ENCODE data around the gene PRR20G.

The PRR20G gene

DNA sequence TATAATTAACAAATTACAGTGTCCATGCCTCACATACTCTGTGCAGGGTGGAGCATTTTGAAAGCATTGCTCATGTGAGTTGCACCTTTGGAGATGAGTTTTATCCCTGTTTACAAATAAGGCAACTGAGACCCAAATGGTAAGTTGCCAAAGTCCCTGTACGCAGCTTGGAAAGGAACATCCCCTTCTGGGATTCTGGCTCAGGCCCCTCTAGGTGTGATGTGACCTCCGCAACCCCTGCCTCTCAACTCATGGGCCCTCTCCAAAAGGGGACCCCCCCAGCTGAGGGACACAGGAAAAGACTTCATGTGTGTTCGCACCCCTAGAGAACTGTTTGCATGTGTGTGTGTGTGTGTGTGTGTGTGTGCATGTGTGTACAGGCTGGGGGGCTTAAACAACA, 25.3 kb downstream of the PRR20G start:
- no peak for DNase-seq

DNA sequence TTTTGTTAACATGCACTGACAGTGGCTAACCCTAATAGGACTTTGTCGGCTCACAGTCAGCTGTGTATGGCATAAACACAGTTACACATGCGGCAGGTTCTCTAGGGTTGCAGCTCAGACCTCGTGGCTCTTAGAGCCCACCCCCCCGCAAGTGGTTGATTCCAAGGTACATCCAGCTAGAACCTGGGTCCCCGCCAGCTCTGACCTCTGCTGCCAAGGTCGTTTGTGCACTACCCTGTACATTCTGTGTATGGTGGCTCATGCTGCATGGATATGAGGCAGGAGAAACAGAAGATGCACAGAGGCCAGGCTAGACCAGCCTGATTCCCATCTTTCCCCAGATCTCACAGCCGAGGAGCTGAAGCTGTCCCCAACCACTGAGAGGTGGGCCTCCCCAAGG, 25.9 kb downstream of the PRR20G start:
- no peak for DNase-seq

DNA sequence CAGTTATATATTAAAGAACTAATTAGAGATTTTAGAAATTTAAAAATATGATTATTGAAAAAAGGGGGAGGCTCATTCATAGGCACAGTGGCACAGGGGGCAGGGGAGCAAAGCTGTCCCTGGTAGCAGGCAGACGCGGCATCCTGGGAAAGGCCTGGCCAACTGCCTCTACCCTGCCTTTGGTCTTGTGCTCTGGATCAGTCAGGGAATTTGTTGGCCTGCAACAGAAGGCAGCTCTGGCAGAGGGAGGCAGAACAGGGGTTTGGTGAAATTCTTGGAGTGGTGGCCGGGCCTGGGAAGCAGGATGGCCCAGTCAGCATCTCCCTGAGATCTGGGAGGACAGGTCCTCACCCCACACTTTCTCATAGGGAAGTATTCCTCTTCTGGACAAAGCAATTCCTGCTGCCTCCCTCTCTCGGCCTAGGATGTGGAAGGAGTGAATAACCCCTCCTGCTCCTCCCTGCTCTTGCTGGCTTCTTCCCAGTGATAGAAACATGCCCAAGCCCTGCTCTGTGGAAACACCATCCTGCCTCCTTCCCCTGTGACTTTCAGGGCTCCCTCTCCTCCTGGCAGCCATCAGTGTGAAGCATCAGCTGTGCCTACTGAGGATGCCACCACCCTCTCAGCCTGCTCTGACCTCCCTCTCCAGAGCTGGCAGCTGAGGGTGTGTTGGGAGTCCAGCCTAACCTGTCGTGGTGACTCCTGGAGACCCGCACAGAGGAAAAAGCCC, 26.9 kb downstream of the PRR20G start:
- DNase-seq = no peak

DNA sequence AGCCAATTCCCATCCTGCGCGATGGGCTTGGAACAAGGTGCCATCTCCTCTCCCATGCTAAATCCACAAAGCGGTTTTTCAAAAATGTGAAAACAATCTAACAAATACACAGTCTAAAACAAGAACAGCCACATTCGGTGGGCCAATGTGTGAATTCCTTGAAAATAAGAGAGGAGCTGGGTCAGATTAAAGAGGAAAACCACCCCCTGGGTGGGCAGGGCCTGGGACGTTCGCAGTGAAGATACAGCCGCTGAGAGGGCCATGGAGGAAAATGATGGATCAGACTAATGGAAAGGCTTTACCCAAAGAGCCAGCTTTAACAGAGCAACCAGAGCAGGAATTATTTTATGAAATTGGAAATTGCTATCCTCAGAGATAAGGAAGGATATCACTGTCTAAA, 27.4 kb downstream of the PRR20G start:
- no peak for DNase-seq

DNA sequence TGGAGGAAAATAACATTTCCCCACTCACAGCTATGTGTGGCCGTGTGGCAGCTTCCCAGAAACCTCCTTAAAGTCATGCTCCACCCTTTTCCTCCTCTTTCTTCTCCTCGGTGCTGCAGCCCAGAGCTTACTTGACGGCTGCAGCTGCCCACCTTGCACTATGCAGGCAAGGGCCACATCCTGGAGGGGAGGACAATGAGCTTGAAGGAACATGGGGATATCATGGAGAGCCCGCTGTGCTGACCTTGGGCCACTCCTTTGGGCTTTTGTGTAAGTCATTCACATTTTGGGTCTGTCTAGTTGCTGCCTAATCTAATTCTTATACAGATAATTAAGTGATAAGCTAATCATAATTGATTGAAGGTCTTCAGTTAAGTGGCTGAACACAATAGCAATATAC, 28.0 kb downstream of the PRR20G start:
- DNase-seq = no peak

- no peak for DNase-seq
Observed at GRCh38 chr3:127258733-127259132, 29.1 kb downstream of the PRR20G start.

GRCh38 chr3:127257351-127257750, 30.5 kb downstream of the PRR20G start:
- no peak for DNase-seq

DNA sequence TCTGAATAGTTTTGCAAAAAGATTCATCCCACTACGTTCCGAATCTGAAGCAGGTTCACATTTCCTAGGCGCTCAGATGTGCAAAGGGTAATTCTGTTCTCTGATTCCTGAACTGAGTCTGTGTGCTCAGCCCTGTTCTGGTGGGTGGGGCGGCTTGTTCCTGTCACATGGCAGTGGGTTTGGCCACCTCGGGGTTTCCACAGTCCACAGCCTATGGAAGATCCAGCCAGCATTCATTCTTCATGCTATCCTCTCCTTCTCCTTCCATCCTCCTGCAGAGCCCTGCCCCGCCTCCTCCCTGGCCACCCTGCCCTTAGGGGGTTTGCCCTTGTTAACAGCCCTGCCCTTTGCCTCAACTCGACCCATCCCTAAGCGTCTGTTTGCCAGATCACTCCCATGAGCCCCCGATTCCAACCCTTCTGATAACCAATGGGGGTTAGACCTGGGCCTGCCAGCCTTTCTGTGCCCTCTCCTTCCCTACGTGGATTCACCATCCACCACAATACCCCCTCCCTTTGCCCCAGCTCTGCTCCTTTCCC, 31.0 kb downstream of the PRR20G start:
- DNase-seq = no peak

DNA sequence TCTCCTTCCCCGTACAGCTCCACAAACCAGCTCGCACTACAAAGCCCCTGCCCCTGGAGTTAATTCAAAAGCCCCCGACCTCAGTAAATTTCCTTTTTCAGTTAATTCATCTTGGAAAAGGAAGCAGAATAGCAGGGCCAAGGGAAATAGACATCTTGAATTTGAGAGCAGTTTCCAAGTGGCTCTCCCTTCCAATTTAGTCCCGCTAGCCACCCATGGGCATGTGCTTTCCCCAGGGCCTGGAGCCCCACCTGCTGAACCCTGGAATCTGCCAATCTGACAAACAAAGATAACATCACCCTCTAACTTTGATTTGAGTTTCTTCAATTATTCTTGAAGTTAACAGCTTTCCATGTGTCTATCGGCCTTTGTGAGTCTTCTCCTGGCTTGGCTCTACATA, 31.7 kb downstream of the PRR20G start:
- DNase-seq = no peak

DNA sequence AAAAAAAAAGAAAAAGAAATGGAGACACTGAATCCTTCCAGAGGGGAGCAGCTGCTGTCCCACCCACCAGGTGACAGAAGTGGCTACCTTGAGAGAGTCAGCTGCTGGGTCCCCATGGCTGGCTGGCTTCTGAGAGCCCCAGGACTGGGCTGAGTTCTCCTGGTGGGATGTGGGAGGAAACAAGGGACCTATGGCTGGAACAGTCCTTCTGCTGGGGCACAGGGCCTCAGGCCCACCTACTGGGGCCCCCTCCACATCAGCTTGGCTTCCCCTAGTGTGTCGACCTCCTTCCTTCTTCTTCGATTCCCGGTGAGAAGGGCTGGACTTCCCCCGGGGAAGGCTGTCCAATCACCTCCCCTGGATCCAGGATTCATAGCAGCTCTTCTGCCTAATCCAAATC, 32.3 kb downstream of the PRR20G start:
- no peak for DNase-seq

- no peak for DNase-seq
Observed at GRCh38 chr3:127254730-127255129, 33.1 kb downstream of the PRR20G start.

- DNase-seq = no peak
Observed at GRCh38 chr3:127254033-127254644, 33.7 kb downstream of the PRR20G start.

DNA sequence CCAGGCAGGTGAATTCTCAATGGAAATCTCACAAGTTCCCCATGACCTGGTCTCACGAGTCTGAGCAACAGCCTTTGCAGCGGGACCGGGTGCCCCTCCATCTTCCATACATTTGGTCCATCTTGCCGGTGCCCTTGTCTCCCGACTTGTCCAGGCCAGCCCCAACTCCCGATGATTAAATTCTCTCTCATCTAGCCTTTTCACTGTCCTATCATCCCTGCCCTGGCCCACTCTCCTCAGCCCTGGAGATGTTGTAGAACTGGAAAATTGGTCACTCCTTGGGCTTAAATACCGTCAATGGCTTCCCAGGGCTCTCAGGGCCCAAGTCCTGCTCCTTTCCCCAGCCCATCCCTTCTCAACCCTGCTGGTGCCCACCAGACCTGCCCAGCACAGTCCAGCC, 34.4 kb downstream of the PRR20G start:
- no peak for DNase-seq

GRCh38 chr3:127252446-127252845, 35.4 kb downstream of the PRR20G start:
- DNase-seq = no peak

- DNase-seq = no peak
Observed at GRCh38 chr3:127250032-127250431, 37.8 kb downstream of the PRR20G start.

GRCh38 chr3:127247292-127247691, 40.6 kb downstream of the PRR20G start:
- DNase-seq = no peak

DNA sequence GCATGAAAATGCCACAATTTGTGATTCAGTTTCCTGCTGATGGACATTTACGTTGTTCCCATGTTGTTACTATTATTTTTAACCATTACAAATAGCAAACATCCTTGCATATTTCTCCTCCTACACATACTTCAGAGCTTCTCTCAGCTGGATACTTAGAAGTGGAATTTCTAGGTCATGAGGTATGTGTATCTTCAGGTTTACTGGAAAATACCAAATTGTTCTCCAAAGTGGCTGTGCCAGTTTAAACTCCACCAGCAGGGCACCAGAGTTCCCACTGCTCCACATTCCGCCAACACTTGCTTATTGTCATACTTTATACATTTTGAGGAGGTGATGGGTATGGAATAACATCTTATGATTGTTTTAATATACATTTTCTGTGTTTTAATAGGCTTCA, 49.2 kb downstream of the PRR20G start:
- DNase-seq = no peak

GRCh38 chr3:127237835-127238234, 50.0 kb downstream of the PRR20G start:
- no peak for DNase-seq

DNA sequence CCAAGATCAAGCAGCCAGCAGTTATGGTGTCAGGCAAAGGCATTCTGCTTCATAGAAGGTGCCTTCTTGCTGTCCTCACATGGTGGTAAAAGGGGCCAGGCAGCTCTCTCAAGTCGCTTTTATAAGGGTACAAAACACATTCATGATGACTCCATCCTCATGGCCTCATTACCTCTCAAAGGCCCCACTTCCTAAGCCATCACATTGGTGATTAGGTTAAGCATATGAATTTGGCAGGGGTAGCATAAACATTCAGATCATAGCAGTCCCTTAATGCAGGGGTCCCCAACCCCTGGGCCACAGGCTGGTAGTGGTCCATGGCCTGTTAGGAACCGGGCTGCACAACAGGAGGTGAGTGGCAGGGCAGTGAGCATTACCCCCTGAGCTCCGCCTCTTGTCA, 52.1 kb downstream of the PRR20G start:
- no peak for DNase-seq

DNA sequence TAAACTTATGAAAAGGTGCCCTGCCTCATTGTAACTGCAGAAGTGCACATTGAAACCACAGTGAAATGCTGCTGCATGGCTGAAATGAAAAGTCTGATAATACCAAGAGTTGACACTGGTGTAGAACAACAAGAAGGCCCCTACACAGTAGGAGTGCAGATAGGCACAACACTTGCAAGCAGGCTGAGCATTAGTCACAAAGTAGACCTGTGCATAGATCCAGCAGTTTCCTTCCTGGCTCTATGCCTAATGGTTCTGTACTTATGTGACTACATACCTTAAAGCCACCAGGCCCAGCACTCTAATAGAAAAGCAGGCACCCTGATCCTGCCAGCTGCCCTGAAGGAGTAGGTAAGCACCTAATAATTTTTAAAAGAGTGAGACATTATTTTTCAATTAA, 53.1 kb downstream of the PRR20G start:
- DNase-seq = no peak

Measured in DMS153 (cell line).